ENCODE results near the gene KRT13.

The KRT13 gene
- long read RNA-seq = 0 reads

DNA sequence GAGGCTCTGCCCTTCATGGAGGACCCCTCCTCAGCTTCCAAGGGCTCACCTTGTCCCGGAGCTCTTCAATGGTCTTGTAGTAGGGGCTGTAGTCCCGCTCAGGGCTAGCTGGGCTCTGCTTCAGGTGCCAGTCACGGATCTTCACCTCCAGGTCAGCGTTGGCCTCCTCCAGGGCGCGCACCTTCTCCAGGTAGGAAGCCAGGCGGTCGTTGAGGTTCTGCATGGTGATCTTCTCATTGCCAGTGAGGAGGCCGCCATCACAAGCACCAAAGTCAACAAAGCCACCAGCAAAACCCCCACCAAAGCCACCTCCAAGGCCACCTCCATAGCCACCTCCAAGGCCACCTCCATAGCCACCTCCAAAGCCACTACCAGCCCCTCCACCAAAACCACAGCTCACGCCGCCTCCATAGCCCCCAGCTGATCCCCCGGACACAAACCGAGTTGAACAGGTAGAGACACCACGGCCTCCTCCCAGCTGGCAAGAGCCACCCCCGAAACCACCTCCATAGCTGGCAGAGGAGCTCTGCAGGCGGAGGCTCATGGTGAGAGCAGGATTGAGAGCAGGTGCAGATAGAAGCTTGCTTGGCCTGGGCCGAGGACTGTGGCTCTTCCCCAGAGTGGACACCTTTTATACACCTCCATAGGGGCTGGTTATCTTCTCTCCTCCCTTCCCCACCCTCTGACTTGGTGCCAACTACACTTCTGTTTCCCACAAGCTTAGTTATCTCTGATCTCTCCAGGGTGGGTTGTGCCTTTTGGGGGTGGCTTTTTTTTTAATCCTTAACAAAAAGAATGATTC is at the start of gene KRT13:
Gene KRT13, minus strand, starts transcription at position 606 of the 802 bp plus-strand sequence. Its CDS starts 62 bp downstream, at position 544.
- H3K4me3 ChIP-seq (replicated peaks; ENCODE audit: insufficient read depth, low read length) = no peak within 1 kb of the TSS
- TF ChIP-seq, protein P1, sequence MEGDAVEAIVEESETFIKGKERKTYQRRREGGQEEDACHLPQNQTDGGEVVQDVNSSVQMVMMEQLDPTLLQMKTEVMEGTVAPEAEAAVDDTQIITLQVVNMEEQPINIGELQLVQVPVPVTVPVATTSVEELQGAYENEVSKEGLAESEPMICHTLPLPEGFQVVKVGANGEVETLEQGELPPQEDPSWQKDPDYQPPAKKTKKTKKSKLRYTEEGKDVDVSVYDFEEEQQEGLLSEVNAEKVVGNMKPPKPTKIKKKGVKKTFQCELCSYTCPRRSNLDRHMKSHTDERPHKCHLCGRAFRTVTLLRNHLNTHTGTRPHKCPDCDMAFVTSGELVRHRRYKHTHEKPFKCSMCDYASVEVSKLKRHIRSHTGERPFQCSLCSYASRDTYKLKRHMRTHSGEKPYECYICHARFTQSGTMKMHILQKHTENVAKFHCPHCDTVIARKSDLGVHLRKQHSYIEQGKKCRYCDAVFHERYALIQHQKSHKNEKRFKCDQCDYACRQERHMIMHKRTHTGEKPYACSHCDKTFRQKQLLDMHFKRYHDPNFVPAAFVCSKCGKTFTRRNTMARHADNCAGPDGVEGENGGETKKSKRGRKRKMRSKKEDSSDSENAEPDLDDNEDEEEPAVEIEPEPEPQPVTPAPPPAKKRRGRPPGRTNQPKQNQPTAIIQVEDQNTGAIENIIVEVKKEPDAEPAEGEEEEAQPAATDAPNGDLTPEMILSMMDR (IDR thresholded peaks at IDR 0.05; ENCODE audit: insufficient read depth, low read length) = no peak
- TF ChIP-seq, protein P2, sequence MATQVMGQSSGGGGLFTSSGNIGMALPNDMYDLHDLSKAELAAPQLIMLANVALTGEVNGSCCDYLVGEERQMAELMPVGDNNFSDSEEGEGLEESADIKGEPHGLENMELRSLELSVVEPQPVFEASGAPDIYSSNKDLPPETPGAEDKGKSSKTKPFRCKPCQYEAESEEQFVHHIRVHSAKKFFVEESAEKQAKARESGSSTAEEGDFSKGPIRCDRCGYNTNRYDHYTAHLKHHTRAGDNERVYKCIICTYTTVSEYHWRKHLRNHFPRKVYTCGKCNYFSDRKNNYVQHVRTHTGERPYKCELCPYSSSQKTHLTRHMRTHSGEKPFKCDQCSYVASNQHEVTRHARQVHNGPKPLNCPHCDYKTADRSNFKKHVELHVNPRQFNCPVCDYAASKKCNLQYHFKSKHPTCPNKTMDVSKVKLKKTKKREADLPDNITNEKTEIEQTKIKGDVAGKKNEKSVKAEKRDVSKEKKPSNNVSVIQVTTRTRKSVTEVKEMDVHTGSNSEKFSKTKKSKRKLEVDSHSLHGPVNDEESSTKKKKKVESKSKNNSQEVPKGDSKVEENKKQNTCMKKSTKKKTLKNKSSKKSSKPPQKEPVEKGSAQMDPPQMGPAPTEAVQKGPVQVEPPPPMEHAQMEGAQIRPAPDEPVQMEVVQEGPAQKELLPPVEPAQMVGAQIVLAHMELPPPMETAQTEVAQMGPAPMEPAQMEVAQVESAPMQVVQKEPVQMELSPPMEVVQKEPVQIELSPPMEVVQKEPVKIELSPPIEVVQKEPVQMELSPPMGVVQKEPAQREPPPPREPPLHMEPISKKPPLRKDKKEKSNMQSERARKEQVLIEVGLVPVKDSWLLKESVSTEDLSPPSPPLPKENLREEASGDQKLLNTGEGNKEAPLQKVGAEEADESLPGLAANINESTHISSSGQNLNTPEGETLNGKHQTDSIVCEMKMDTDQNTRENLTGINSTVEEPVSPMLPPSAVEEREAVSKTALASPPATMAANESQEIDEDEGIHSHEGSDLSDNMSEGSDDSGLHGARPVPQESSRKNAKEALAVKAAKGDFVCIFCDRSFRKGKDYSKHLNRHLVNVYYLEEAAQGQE (IDR thresholded peaks at IDR 0.05; ENCODE audit: insufficient replicate concordance, low read depth) = no peak
- TF ChIP-seq POLR2AphosphoS5 (IDR thresholded peaks at IDR 0.05; ENCODE audit: low read depth) = no peak
- TF ChIP-seq GABPA (IDR thresholded peaks at IDR 0.05; ENCODE audit: low read depth) = no peak
- no peak for TF ChIP-seq SPI1 (IDR thresholded peaks at IDR 0.05; ENCODE audit: borderline replicate concordance, low read depth)
- no peak within 1 kb of the TSS for H3K27ac ChIP-seq (replicated peaks)
- DNase-seq (ENCODE audit: low read depth in 1 of 2, low spot score in 1 of 2) = no peak
- H3K27me3 ChIP-seq (ENCODE audit: insufficient read depth, poor library complexity, severe bottlenecking) = no peaks in the 10 kb centered on the region

DNA sequence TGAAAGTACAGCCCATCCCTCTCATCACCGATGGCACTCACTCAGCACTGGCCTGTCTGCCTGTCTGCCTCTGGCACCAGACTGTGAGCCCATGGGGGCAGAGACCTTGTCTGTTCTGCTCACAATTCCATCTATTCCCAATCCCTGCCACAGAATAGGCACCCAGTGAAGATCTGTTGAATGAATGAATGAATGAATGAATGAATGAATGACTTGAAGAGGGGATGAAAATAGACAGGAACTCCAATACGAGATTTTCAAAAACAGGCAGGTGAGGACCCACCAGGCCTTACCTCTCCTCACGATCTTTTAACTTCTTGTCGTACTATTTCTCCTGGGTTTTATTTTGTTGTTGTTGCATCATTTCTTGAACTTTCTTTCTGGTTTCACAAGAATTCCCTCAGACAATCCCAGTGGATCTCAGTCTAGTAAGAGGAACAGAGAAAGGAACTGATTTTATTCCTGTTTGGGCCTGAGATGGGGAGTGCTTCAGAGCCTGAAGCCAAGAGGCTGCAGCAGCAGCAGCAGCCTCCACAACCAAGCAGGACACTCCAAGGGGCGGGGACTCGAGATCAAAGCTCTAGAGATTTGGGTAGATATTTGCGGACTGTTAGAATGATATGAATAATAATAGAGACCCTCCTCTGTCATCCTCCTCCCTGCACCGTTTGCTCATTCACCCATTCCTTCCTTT is 48.7 kb upstream of the KRT13 start:
- H3K27ac ChIP-seq (replicated peaks) = no peak overlapping the region
- H3K4me3 ChIP-seq (replicated peaks; ENCODE audit: insufficient read depth, low read length) = no peak overlapping the region
- peaks cover 2% of the 10 kb centered on the region for H3K27me3 ChIP-seq (ENCODE audit: insufficient read depth, poor library complexity, severe bottlenecking)
- TF ChIP-seq, protein P2 (IDR thresholded peaks at IDR 0.05; ENCODE audit: insufficient replicate concordance, low read depth) = no peak
- no peak for TF ChIP-seq POLR2AphosphoS5 (IDR thresholded peaks at IDR 0.05; ENCODE audit: low read depth)
- TF ChIP-seq GABPA (IDR thresholded peaks at IDR 0.05; ENCODE audit: low read depth) = no peak
- TF ChIP-seq SPI1 (IDR thresholded peaks at IDR 0.05; ENCODE audit: borderline replicate concordance, low read depth) = no peak
- TF ChIP-seq, protein P1 (IDR thresholded peaks at IDR 0.05; ENCODE audit: insufficient read depth, low read length) = no peak
- no peak for DNase-seq (ENCODE audit: low read depth in 1 of 2, low spot score in 1 of 2)

DNA sequence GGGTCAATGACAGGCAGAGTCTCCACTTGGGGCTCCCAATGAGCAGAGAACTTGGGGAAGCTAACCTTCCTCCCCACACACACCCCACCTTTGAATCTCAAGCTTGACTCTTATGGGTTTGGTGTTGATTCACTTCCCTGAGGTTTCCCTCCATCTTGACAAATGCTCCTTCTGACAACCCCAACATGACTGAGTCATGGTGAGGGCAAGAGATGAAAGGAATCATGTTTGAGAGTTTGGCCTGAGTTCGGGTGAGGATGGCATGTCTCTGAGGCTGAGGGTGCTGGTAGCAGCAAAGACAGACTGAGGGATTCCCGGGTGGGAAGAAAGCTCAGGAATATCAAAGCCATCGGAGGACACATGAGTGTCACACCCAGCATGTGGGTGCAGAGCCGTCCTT is 47.8 kb upstream of the KRT13 start:
- no peak for DNase-seq (ENCODE audit: low read depth in 1 of 2, low spot score in 1 of 2)
- TF ChIP-seq, protein P1 (IDR thresholded peaks at IDR 0.05; ENCODE audit: insufficient read depth, low read length) = no peak
- TF ChIP-seq SPI1 (IDR thresholded peaks at IDR 0.05; ENCODE audit: borderline replicate concordance, low read depth) = no peak
- no peak for TF ChIP-seq POLR2AphosphoS5 (IDR thresholded peaks at IDR 0.05; ENCODE audit: low read depth)
- no peak for TF ChIP-seq GABPA (IDR thresholded peaks at IDR 0.05; ENCODE audit: low read depth)
- TF ChIP-seq, protein P2 (IDR thresholded peaks at IDR 0.05; ENCODE audit: insufficient replicate concordance, low read depth) = no peak
- Histone ChIP-seq H3K4me3 (replicated peaks; ENCODE audit: insufficient read depth, low read length) (no peak overlapping the region), H3K27me3 (ENCODE audit: insufficient read depth, poor library complexity, severe bottlenecking) (peaks cover under 1% of the 10 kb centered on the region), H3K27ac (replicated peaks) (no peak overlapping the region)
